A549 (cell line): ENCODE data around the gene GPX2.

Experiments
- JUN ChIP-seq, 2 experiments: fragments of >200 bp; sonication (Bioruptor Twin); formaldehyde crosslinking; IDR thresholded peaks; 2 replicates in 1 of 2; 3 replicates in 1 of 2; pipeline ENCODE4 v1.6.1; 2016 to 2017
- MYC ChIP-seq: IDR thresholded peaks from 2 replicates; pipeline ENCODE4 v1.6.1; 2012; ENCODE audit warnings: mild to moderate bottlenecking, inconsistent platforms, low read length, improper control_type of control experiment, borderline replicate concordance
- POLR2AphosphoS2 ChIP-seq: conservative IDR thresholded peaks from 2 replicates; pipeline ENCODE4 v1.6.1; 2012; ENCODE audit warnings: low read length, improper control_type of control experiment, inconsistent platforms

DNA sequence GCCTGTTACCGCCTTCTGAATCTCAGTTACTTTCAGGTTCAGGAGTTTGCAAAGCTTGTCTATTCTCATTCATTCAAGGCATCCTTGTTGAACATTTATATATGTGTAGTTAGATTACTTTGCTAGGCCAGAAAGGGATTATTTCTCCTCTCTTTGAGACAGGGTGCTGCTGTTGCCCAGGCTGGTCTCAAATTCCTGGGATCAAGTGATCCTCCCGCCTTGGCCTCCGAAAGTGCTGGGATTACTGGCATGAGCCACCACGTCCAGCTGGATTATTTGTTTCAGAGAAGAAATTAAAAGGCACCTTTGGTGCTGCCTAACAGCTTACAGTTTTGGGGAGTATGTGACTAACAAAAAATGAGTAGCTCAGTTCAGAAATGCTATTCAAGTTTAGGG is 27.5 kb downstream of the GPX2 start:
- TF ChIP-seq POLR2AphosphoS2 (no peak), MYC (no peak), JUN (IDR thresholded peaks at IDR 0.05) (no peak)
